ENCODE measurements around the gene DNAJC25.

DNA sequence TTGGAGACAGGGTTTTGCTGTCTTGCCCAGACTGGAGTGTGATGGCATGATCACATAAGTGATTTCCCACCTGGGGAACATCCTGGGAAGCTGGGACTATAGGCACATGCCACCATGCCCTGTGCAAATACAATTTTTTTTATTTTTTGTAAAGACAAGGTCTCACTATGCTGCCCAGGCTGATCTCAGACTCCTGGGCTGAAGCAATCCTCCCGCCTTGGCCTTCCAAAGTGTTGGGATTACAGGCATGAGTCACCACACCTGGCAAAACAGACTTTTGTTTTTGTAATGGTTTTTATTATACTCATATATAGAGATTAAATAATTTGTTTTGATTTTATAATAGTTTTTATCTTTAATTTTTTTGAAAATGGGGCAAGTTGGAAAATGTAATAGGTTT is 14.7 kb downstream of the DNAJC25 start:
- no peak for TF ChIP-seq POLR2A (IDR thresholded peaks at IDR 0.05)
- TF ChIP-seq, protein P1, sequence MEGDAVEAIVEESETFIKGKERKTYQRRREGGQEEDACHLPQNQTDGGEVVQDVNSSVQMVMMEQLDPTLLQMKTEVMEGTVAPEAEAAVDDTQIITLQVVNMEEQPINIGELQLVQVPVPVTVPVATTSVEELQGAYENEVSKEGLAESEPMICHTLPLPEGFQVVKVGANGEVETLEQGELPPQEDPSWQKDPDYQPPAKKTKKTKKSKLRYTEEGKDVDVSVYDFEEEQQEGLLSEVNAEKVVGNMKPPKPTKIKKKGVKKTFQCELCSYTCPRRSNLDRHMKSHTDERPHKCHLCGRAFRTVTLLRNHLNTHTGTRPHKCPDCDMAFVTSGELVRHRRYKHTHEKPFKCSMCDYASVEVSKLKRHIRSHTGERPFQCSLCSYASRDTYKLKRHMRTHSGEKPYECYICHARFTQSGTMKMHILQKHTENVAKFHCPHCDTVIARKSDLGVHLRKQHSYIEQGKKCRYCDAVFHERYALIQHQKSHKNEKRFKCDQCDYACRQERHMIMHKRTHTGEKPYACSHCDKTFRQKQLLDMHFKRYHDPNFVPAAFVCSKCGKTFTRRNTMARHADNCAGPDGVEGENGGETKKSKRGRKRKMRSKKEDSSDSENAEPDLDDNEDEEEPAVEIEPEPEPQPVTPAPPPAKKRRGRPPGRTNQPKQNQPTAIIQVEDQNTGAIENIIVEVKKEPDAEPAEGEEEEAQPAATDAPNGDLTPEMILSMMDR (IDR thresholded peaks at IDR 0.05): no peak
